H1 (cell line): ENCODE results near the gene AGBL1. TPM values are rescaled to one million over a fixed set of nuclear protein-coding genes. Genes with fewer than 3 reads are reported as not detected.

Experiments
- polyA plus RNA-seq, 7 experiments: library from polyadenylated mRNA; depleted of rRNA in 3 of 7; stranded (reverse) in 5 of 7; unstranded in 2 of 7; fragments of >200 nt in 5 of 7; fragments of 200-250 nt in 2 of 7; gene quantifications; 1 replicate in 5 of 7; 2 replicates in 1 of 7; 4 replicates in 1 of 7; pipeline versions ENCODE4 v1.2.1 to v1.2.3, GENCODE V29; 2011 to 2013; ENCODE audit warnings: missing spikeins in 2 of 7, mixed read lengths in 2 of 7
- total RNA-seq: library from RNA; stranded (reverse); fragmentation: NEBNext Ultra II Directional; extraction: Animal tissue kit (Norgen Biotek cat#: 25700); gene quantifications from 2 replicates; pipeline ENCODE4 v1.2.1, GENCODE V29; 2021
- TF ChIP-seq, protein P1 (sequence below): fragments of 300-600 bp; sonication (generic); IDR thresholded peaks from 2 replicates; pipeline ENCODE4 v1.7.1; 2012; ENCODE audit warnings: low read length, moderate library complexity, mild to moderate bottlenecking, inconsistent platforms; ENCODE audit not compliant: insufficient replicate concordance

AGBL1 gene
- total and polyA plus RNA-seq, 2 of the 8 experiments (the other 6 are each of a cell fraction or from before 2014, with no cell fraction given) = not detected

DNA sequence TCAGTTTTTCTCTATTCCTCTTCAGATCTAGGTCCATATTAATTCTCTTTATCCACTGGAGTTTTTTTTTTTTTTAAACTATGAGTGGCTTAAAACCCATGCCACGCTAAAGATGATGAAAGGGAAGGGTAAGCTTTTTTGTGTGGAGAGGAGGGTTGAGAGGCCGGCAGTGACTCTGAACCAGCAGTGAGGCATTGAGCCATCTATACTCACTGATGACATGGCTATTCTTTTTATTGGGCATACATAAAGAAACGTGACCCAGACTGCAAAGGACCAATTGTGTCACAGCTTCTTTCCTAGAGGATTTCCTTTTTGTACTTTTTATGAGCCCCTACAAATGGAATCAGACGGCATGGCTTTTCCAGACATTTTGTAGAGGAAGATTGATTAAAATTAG, 662.2 kb downstream of the AGBL1 start (continued):
- TF ChIP-seq, protein P1, sequence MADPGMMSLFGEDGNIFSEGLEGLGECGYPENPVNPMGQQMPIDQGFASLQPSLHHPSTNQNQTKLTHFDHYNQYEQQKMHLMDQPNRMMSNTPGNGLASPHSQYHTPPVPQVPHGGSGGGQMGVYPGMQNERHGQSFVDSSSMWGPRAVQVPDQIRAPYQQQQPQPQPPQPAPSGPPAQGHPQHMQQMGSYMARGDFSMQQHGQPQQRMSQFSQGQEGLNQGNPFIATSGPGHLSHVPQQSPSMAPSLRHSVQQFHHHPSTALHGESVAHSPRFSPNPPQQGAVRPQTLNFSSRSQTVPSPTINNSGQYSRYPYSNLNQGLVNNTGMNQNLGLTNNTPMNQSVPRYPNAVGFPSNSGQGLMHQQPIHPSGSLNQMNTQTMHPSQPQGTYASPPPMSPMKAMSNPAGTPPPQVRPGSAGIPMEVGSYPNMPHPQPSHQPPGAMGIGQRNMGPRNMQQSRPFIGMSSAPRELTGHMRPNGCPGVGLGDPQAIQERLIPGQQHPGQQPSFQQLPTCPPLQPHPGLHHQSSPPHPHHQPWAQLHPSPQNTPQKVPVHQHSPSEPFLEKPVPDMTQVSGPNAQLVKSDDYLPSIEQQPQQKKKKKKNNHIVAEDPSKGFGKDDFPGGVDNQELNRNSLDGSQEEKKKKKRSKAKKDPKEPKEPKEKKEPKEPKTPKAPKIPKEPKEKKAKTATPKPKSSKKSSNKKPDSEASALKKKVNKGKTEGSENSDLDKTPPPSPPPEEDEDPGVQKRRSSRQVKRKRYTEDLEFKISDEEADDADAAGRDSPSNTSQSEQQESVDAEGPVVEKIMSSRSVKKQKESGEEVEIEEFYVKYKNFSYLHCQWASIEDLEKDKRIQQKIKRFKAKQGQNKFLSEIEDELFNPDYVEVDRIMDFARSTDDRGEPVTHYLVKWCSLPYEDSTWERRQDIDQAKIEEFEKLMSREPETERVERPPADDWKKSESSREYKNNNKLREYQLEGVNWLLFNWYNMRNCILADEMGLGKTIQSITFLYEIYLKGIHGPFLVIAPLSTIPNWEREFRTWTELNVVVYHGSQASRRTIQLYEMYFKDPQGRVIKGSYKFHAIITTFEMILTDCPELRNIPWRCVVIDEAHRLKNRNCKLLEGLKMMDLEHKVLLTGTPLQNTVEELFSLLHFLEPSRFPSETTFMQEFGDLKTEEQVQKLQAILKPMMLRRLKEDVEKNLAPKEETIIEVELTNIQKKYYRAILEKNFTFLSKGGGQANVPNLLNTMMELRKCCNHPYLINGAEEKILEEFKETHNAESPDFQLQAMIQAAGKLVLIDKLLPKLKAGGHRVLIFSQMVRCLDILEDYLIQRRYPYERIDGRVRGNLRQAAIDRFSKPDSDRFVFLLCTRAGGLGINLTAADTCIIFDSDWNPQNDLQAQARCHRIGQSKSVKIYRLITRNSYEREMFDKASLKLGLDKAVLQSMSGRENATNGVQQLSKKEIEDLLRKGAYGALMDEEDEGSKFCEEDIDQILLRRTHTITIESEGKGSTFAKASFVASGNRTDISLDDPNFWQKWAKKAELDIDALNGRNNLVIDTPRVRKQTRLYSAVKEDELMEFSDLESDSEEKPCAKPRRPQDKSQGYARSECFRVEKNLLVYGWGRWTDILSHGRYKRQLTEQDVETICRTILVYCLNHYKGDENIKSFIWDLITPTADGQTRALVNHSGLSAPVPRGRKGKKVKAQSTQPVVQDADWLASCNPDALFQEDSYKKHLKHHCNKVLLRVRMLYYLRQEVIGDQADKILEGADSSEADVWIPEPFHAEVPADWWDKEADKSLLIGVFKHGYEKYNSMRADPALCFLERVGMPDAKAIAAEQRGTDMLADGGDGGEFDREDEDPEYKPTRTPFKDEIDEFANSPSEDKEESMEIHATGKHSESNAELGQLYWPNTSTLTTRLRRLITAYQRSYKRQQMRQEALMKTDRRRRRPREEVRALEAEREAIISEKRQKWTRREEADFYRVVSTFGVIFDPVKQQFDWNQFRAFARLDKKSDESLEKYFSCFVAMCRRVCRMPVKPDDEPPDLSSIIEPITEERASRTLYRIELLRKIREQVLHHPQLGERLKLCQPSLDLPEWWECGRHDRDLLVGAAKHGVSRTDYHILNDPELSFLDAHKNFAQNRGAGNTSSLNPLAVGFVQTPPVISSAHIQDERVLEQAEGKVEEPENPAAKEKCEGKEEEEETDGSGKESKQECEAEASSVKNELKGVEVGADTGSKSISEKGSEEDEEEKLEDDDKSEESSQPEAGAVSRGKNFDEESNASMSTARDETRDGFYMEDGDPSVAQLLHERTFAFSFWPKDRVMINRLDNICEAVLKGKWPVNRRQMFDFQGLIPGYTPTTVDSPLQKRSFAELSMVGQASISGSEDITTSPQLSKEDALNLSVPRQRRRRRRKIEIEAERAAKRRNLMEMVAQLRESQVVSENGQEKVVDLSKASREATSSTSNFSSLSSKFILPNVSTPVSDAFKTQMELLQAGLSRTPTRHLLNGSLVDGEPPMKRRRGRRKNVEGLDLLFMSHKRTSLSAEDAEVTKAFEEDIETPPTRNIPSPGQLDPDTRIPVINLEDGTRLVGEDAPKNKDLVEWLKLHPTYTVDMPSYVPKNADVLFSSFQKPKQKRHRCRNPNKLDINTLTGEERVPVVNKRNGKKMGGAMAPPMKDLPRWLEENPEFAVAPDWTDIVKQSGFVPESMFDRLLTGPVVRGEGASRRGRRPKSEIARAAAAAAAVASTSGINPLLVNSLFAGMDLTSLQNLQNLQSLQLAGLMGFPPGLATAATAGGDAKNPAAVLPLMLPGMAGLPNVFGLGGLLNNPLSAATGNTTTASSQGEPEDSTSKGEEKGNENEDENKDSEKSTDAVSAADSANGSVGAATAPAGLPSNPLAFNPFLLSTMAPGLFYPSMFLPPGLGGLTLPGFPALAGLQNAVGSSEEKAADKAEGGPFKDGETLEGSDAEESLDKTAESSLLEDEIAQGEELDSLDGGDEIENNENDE = no peak
- TF ChIP-seq, all 59 proteins: peak for 0
